ENCODE data around the gene LDLRAD3.

Gene LDLRAD3

DNA sequence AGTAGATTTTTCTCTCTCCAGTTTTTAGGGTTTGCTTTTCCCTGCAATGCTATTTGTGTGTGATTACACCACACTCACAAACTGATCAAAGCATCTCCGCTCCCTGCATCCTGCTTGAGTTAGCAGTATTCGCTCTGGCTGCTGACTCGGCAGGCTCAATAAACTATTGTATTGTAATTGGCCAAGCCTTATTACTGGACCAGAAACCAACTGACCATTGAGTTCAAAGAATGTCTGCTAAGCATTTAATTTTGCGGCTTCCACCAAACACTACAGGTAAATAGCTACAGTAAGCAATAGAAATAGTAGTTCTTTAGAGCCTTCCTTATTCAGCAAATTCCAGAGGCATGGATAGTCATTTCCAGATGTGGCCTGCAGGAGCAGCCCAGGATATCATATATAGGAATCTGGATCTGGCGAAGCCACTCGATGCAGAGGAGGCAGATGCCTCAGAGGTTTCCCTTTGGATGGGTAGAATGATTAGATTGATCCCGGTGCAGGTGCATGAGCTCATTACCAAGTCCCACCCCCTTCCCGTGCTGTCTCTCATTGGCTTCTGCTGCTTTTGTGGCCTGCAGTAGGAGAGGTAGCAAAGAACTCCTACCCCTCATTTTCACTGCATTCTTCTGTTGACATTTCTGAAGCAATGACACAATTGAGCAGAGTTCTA, 268.0 kb downstream of the LDLRAD3 start:
- H3K4me3 ChIP-seq (ENCODE audit: low read length), result no peak overlapping the region
- H3K79me2 ChIP-seq (ENCODE audit: low read length), result no peaks in the 10 kb centered on the region
- H4K20me1 ChIP-seq (ENCODE audit: insufficient read depth, low read length), result no peaks in the 10 kb centered on the region
- H3K27me3 ChIP-seq (ENCODE audit: low read depth, low read length), result peaks cover 15% of the 10 kb centered on the region
- H3K36me3 ChIP-seq (replicated peaks; ENCODE audit: low read depth, low read length), result no peaks in the 10 kb centered on the region
- no peak overlapping the region for H3K4me2 ChIP-seq (ENCODE audit: low read length)
- no peak overlapping the region for H3K9ac ChIP-seq (ENCODE audit: low read length)
- no peak overlapping the region for H3K27ac ChIP-seq (ENCODE audit: low read length)
- no peak overlapping the region for H2AFZ ChIP-seq (ENCODE audit: low read depth, low read length)
- TF ChIP-seq EZH2phosphoT487 (IDR thresholded peaks at IDR 0.05; ENCODE audit: low read depth) (no peak), CTCF (IDR thresholded peaks at IDR 0.05; ENCODE audit: low read depth, low read length) (no peak)
- H3K9me3 ChIP-seq (ENCODE audit: insufficient read depth, low read length), result no peaks in the 10 kb centered on the region
- H3K4me1 ChIP-seq (ENCODE audit: low read length), result no peaks in the 10 kb centered on the region

DNA sequence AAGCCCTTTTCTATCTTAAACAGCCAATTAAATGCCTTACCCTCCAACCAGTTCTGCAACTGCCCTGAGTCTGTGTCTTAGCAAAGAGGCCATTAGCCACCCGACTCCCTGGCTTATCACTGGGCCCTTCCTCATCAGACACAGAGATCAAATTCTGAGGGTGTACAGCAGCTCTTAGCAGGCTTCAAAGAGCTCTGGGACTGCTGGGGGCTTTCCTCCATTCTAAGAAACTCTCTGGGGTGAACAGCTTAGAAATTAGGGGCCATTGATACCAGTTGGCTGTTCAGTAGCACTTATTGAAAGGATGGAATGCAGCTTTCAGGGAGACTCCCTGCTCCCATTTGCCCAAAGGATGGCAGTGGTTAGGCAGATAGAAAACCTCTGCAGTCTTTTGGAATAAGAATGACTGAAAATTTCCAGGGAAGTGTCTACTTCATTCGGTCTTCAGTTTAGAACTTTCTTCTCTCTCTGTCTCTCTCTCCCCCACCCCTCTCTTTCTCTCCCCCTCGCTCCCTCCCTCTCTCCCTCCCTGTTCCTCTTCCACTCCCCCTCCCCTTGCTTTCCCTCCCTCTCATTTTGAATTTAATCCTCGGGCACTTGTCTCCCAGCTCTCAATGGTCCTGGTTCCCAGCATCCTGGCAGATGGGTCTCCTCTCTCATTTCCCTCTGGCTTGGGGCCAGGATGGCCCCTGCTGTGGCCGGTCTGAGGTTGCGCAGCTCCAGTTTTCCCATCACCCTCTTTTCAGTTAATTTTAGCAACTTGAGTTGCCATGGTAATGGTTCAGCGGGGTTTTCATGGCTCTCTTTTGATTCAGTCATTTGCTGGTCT, 268.9 kb downstream of the LDLRAD3 start:
- no peaks in the 10 kb centered on the region for H3K4me1 ChIP-seq (ENCODE audit: low read length)
- H3K9me3 ChIP-seq (ENCODE audit: insufficient read depth, low read length), result no peaks in the 10 kb centered on the region
- H3K27me3 ChIP-seq (ENCODE audit: low read depth, low read length), result peaks cover 24% of the 10 kb centered on the region
- H3K4me2 ChIP-seq (ENCODE audit: low read length), result no peak overlapping the region
- no peaks in the 10 kb centered on the region for H4K20me1 ChIP-seq (ENCODE audit: insufficient read depth, low read length)
- H3K9ac ChIP-seq (ENCODE audit: low read length), result no peak overlapping the region
- H3K4me3 ChIP-seq (ENCODE audit: low read length), result no peak overlapping the region
- no peaks in the 10 kb centered on the region for H3K36me3 ChIP-seq (replicated peaks; ENCODE audit: low read depth, low read length)
- H3K27ac ChIP-seq (ENCODE audit: low read length), result no peak overlapping the region
- no peak overlapping the region for H2AFZ ChIP-seq (ENCODE audit: low read depth, low read length)
- TF ChIP-seq EZH2phosphoT487 (IDR thresholded peaks at IDR 0.05; ENCODE audit: low read depth) (no peak), CTCF (IDR thresholded peaks at IDR 0.05; ENCODE audit: low read depth, low read length) (no peak)
- H3K79me2 ChIP-seq (ENCODE audit: low read length), result no peaks in the 10 kb centered on the region

DNA sequence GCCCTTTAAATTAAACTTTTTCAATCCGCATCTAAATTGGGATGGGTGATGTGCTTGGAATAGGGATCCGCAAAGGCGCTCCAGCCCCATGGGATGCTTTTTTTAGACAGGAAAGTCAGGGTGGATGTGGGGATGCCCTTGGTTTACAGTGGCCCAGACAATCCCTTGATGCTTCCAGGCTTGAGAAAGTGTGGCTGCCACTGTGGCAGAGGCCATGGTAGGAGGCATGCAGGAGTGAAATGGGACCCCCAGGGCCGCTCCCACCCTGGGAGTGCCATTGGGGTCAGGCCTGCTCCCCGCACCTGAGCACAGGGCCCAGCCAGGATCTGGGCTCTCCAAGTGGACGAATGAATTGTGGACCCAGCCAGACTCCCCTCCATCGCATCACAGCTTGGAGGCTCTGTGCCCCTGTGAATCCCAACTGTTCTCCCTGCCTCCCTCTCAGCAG, 269.6 kb downstream of the LDLRAD3 start:
- H3K9ac ChIP-seq (ENCODE audit: low read length), result no peak overlapping the region
- H3K36me3 ChIP-seq (replicated peaks; ENCODE audit: low read depth, low read length), result no peaks in the 10 kb centered on the region
- no peak overlapping the region for H3K4me3 ChIP-seq (ENCODE audit: low read length)
- peaks cover 30% of the 10 kb centered on the region for H3K27me3 ChIP-seq (ENCODE audit: low read depth, low read length)
- no peaks in the 10 kb centered on the region for H3K9me3 ChIP-seq (ENCODE audit: insufficient read depth, low read length)
- no peak overlapping the region for H2AFZ ChIP-seq (ENCODE audit: low read depth, low read length)
- H3K79me2 ChIP-seq (ENCODE audit: low read length), result no peaks in the 10 kb centered on the region
- H4K20me1 ChIP-seq (ENCODE audit: insufficient read depth, low read length), result no peaks in the 10 kb centered on the region
- no peak overlapping the region for H3K27ac ChIP-seq (ENCODE audit: low read length)
- H3K4me1 ChIP-seq (ENCODE audit: low read length), result no peaks in the 10 kb centered on the region
- no peak overlapping the region for H3K4me2 ChIP-seq (ENCODE audit: low read length)
- TF ChIP-seq CTCF (IDR thresholded peaks at IDR 0.05; ENCODE audit: low read depth, low read length), result no peak

- Histone ChIP-seq H3K9ac (ENCODE audit: low read length) (no peak overlapping the region), H3K79me2 (ENCODE audit: low read length) (no peaks in the 10 kb centered on the region), H3K9me3 (ENCODE audit: insufficient read depth, low read length) (no peaks in the 10 kb centered on the region), H3K4me2 (ENCODE audit: low read length) (no peak overlapping the region), H2AFZ (ENCODE audit: low read depth, low read length) (no peak overlapping the region), H3K27ac (ENCODE audit: low read length) (no peak overlapping the region), H4K20me1 (ENCODE audit: insufficient read depth, low read length) (no peaks in the 10 kb centered on the region), H3K27me3 (ENCODE audit: low read depth, low read length) (peaks cover 37% of the 10 kb centered on the region), H3K4me1 (ENCODE audit: low read length) (no peaks in the 10 kb centered on the region), H3K4me3 (ENCODE audit: low read length) (no peak overlapping the region), H3K36me3 (replicated peaks; ENCODE audit: low read depth, low read length) (no peaks in the 10 kb centered on the region)
- TF ChIP-seq EZH2phosphoT487 (IDR thresholded peaks at IDR 0.05; ENCODE audit: low read depth) (no peak), CTCF (IDR thresholded peaks at IDR 0.05; ENCODE audit: low read depth, low read length) (no peak)
Observed at GRCh38 chr11:36214480-36214879, 270.6 kb downstream of the LDLRAD3 start.
